SH-SY5Y (cell line): Measurements from ENCODE around the gene GPC1.

Experiments
- GATA2 ChIP-seq: IDR thresholded peaks from 2 replicates; pipeline ENCODE4 v1.6.1; 2011; ENCODE audit warnings: mild to moderate bottlenecking, low read depth, low read length
- GATA3 ChIP-seq: IDR thresholded peaks from 2 replicates; pipeline ENCODE4 v1.6.1; 2011; ENCODE audit warnings: low read depth, mild to moderate bottlenecking, low read length, moderate library complexity

DNA sequence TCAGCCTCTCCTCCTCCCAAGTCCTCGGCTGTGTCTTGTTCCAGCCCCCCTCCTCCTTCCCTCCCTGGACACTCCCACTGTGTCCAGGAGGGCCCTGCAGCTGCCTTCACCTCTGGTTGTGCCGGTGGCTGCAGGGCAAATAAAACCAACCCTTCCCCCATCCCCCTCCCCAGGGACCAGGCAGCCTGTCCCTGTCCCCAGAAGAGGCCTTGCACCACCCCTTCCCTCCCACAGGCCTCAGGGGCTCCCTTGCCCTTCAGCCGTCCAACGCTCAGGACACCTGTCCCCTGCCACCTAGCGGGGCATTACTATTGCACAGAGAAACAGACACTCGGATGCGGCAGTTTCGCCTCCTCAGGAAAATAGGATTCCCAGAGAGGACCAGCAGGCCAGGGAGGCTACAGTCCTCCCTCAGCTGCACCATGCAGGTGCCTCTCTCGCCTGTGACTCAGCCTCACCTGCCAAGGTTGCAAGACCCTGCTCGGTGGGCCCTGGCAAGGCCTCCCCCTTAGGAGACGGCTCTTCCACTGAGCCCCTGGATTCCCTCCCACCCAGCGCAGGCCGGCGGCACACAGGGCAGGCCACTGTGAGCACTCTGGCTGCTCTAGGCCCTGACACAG is 5.5 kb upstream of the GPC1 start:
- no peak for TF ChIP-seq GATA2
- TF ChIP-seq GATA3 = no peak
